Non-pigmented ciliary epithelial cell (primary cell): ENCODE data around the gene NDUFB10.

Experiments used
- DNase-seq: peaks from one replicate; pipeline ENCODE4 v3.0.0-alpha.2; 2010; ENCODE audit warnings: low read depth

NDUFB10 gene

GRCh38 chr16:2002406-2003230 is 43.3 kb downstream of the NDUFB10 start:
- DNase-seq: no peak

GRCh38 chr16:2003231-2003826 is 44.0 kb downstream of the NDUFB10 start:
- no peak for DNase-seq

GRCh38 chr16:2003827-2004641 is 44.7 kb downstream of the NDUFB10 start:
- no peak for DNase-seq

GRCh38 chr16:2004795-2005517 is 45.6 kb downstream of the NDUFB10 start:
- DNase-seq: no peak

GRCh38 chr16:2005646-2006045 is 46.3 kb downstream of the NDUFB10 start:
- DNase-seq: no peak

- DNase-seq: no peak
Measured at GRCh38 chr16:2006317-2006716, 47.0 kb downstream of the NDUFB10 start.

- DNase-seq: no peak
Measured at GRCh38 chr16:2007081-2007836, 47.9 kb downstream of the NDUFB10 start.

GRCh38 chr16:2008009-2008526 is 48.7 kb downstream of the NDUFB10 start:
- DNase-seq: no peak

- no peak for DNase-seq
Measured at GRCh38 chr16:2008631-2009163, 49.4 kb downstream of the NDUFB10 start.

GRCh38 chr16:2009164-2009711 is 49.9 kb downstream of the NDUFB10 start:
- DNase-seq: no peak

- DNase-seq: no peak
Measured at GRCh38 chr16:2009791-2010510, 50.6 kb downstream of the NDUFB10 start, which contains the start of gene ZNF598. Gene ZNF598 (minus strand): TSS chr16:2009821.
